22Rv1 (cell line): ENCODE measurements around the gene COL8A1.

Experiments
- H3K27ac ChIP-seq: fragments of 450-650 bp; 2 replicates; pipeline ENCODE4 v1.5.1; 2017
- CTCF ChIP-seq: fragments of 450-650 bp; IDR thresholded peaks from 2 replicates; pipeline ENCODE4 v1.5.1; 2017; ENCODE audit warnings: mild to moderate bottlenecking
- ZFX ChIP-seq: fragments of 450-650 bp; IDR thresholded peaks from 2 replicates; pipeline ENCODE4 v1.6.1; 2017; ENCODE audit warnings: antibody characterized with exemption, borderline replicate concordance

Gene COL8A1

GRCh38 chr3:99627062-99627826 lies 11.2 kb upstream of the COL8A1 start:
- H3K27ac ChIP-seq, result no peak overlapping the region
- TF ChIP-seq CTCF, result no peak
- no peak for TF ChIP-seq ZFX

- H3K27ac ChIP-seq, result no peak overlapping the region
- no peak for TF ChIP-seq ZFX
- no peak for TF ChIP-seq CTCF
Observed at GRCh38 chr3:99630815-99631214, 7.6 kb upstream of the COL8A1 start.

GRCh38 chr3:99633887-99634558 lies 4.4 kb upstream of the COL8A1 start:
- H3K27ac ChIP-seq, result 0 out of 2 replicates have a peak overlapping the region, but pooled peaks have one; percentile 2
- TF ChIP-seq ZFX, result no peak
- TF ChIP-seq CTCF, result no peak

- TF ChIP-seq ZFX (no peak), CTCF (no peak)
- H3K27ac ChIP-seq, result no peak overlapping the region
Observed at GRCh38 chr3:99634881-99635280, 3.5 kb upstream of the COL8A1 start.

- TF ChIP-seq ZFX (no peak), CTCF (no peak)
- H3K27ac ChIP-seq, result no peak overlapping the region
Observed at GRCh38 chr3:99635348-99635747, 3.0 kb upstream of the COL8A1 start.

- no peak for TF ChIP-seq ZFX
- no peak for TF ChIP-seq CTCF
- no peak overlapping the region for H3K27ac ChIP-seq
Observed at GRCh38 chr3:99637016-99637367, 1.4 kb upstream of the COL8A1 start.
